ENCODE results near the gene EFEMP1. TPM values are rescaled to one million over a fixed set of nuclear protein-coding genes. Genes with fewer than 3 reads are reported as not detected.

EFEMP1 gene
- polyA plus RNA-seq, 1 of the 3 experiments (the other 2 are of a cell fraction): 1,015 TPM

- no peak overlapping the region for H3K4me2 ChIP-seq
- 0 out of 4 replicates have a peak, but pooled peaks cover 0 to 4% of the 10 kb centered on the region in 2 experiments for H3K4me1 ChIP-seq (ENCODE audit: control insufficient read depth in 1 of 2, insufficient read depth in 2 of 2, low read depth in 1 of 2, low read length in 1 of 2)
- H3K9ac ChIP-seq: no peak overlapping the region
- no peaks in the 10 kb centered on the region for H3K9me3 ChIP-seq
- no peak for DNase-seq
- H3K36me3 ChIP-seq (replicated peaks in 1 of 2; ENCODE audit: control insufficient read depth in 1 of 2, insufficient read depth in 2 of 2, low read length in 1 of 2): no peaks in the 10 kb centered on the region
- no peak overlapping the region for H3K4me3 ChIP-seq (ENCODE audit: low read depth in 2 of 2, low read length in 1 of 2)
- H3K9me2 ChIP-seq: no peaks in the 10 kb centered on the region
- 42% methylated on average over 1 of the region's 1 CpG for WGBS (ENCODE audit: low lambda C conversion rate)
- ChIA-PET CTCF (no interaction called here), POLR2A (no interaction called here)
- 0 out of 2 replicates have a peak, but pooled peaks have one; percentile 13 for TF ChIP-seq NFIC (IDR thresholded peaks at IDR 0.05; ENCODE audit: borderline replicate concordance)
- TF ChIP-seq JUND (IDR thresholded peaks at IDR 0.05): peak; percentile 29; the same call in 1 of the 2 replicates
- TF ChIP-seq NRF1 (IDR thresholded peaks at IDR 0.05; ENCODE audit: low read depth, low read length): no peak
- no peak for TF ChIP-seq YY1 (IDR thresholded peaks at IDR 0.05; ENCODE audit: low read depth)
- no peak overlapping the region for H2AFZ ChIP-seq (ENCODE audit: low read depth)
- no peaks in the 10 kb centered on the region for H3K27me3 ChIP-seq (ENCODE audit: insufficient read depth)
- no peaks in the 10 kb centered on the region for H3K79me2 ChIP-seq (ENCODE audit: insufficient read depth)
- H3F3A ChIP-seq (replicated peaks; ENCODE audit: insufficient read depth): peaks cover 11% of the 10 kb centered on the region
- 0 out of 4 replicates have a peak overlapping the region, but pooled peaks of 1 of the 2 experiments have one; percentile 31 for H3K27ac ChIP-seq (ENCODE audit: low read depth in 2 of 2, low read length in 1 of 2)
- H4K20me1 ChIP-seq (ENCODE audit: insufficient read depth): no peaks in the 10 kb centered on the region
Measured at GRCh38 chr2:55842046-55842445, 81.5 kb downstream of the EFEMP1 start.

GRCh38 chr2:55840460-55840859 is 83.1 kb downstream of the EFEMP1 start:
- H2AFZ ChIP-seq (ENCODE audit: low read depth): no peak overlapping the region
- H3K4me3 ChIP-seq (ENCODE audit: low read depth in 2 of 2, low read length in 1 of 2): no peak overlapping the region
- 0 out of 4 replicates have a peak, but pooled peaks cover 0 to 4% of the 10 kb centered on the region in 2 experiments for H3K4me1 ChIP-seq (ENCODE audit: control insufficient read depth in 1 of 2, insufficient read depth in 2 of 2, low read depth in 1 of 2, low read length in 1 of 2)
- DNase-seq: no peak
- H3K9me3 ChIP-seq: no peaks in the 10 kb centered on the region
- WGBS (ENCODE audit: low lambda C conversion rate): 79% methylated on average over 1 of the region's 1 CpG
- POLR2A ChIA-PET: no interaction called here
- no peaks in the 10 kb centered on the region for H3K79me2 ChIP-seq (ENCODE audit: insufficient read depth)
- TF ChIP-seq RCOR1 (IDR thresholded peaks at IDR 0.05; ENCODE audit: low read length) (no peak), JUND (IDR thresholded peaks at IDR 0.05) (no peak)
- no peaks in the 10 kb centered on the region for H4K20me1 ChIP-seq (ENCODE audit: insufficient read depth)
- H3K27ac ChIP-seq (ENCODE audit: low read depth in 2 of 2, low read length in 1 of 2): no peak overlapping the region
- peaks cover 11% of the 10 kb centered on the region for H3F3A ChIP-seq (replicated peaks; ENCODE audit: insufficient read depth)
- no peaks in the 10 kb centered on the region for H3K36me3 ChIP-seq (replicated peaks in 1 of 2; ENCODE audit: control insufficient read depth in 1 of 2, insufficient read depth in 2 of 2, low read length in 1 of 2)
- CTCF ChIA-PET: no interaction called here
- H3K9ac ChIP-seq: no peak overlapping the region
- no peaks in the 10 kb centered on the region for H3K9me2 ChIP-seq
- no peak overlapping the region for H3K4me2 ChIP-seq
- H3K27me3 ChIP-seq (ENCODE audit: insufficient read depth): no peaks in the 10 kb centered on the region

DNA sequence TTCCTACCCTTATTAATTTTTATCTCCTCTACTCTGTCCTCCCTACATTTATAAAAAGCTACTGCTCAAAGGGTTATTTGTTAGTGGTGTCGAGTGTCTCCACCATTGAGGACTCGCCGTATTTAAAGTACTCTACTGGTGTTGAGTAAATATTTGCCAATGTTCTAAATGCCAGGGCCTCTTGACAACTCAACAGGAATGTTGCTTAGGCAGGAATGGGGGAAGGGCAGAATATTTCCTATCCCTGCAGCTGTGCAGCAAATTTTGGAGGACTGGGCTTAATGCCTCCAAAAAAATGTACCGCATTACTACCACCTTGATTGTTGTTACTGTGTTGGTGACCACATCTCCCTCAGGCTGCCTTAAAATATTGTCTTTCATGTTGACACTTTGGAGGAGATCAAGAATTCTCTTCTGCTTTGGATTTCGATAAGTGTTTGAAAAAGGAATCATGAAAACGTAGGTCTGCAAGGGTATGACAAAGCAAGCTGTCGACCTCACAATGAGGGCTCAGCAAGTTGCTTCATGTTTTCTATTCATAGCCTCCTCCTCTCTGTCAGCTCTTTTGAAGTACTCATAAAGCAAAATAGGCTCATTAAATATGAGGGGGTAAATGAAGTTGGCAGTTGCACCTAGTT is 84.3 kb downstream of the EFEMP1 start:
- 44% methylated on average over 7 of the region's 7 CpGs for WGBS (ENCODE audit: low lambda C conversion rate)
- Histone ChIP-seq H3F3A (replicated peaks; ENCODE audit: insufficient read depth) (peaks cover 11% of the 10 kb centered on the region), H3K4me3 (ENCODE audit: low read depth in 2 of 2, low read length in 1 of 2) (no peak overlapping the region), H3K36me3 (replicated peaks in 1 of 2; ENCODE audit: control insufficient read depth in 1 of 2, insufficient read depth in 2 of 2, low read length in 1 of 2) (no peaks in the 10 kb centered on the region), H3K4me2 (no peak overlapping the region), H2AFZ (ENCODE audit: low read depth) (no peak overlapping the region), H3K27me3 (ENCODE audit: insufficient read depth) (no peaks in the 10 kb centered on the region), H3K4me1 (ENCODE audit: control insufficient read depth in 1 of 2, insufficient read depth in 2 of 2, low read depth in 1 of 2, low read length in 1 of 2) (0 out of 4 replicates have a peak, but pooled peaks cover 0 to 4% of the 10 kb centered on the region in 2 experiments), H3K27ac (ENCODE audit: low read depth in 2 of 2, low read length in 1 of 2) (no peak overlapping the region), H4K20me1 (ENCODE audit: insufficient read depth) (no peaks in the 10 kb centered on the region), H3K79me2 (ENCODE audit: insufficient read depth) (no peaks in the 10 kb centered on the region), H3K9ac (no peak overlapping the region), H3K9me3 (no peaks in the 10 kb centered on the region), H3K9me2 (no peaks in the 10 kb centered on the region)
- no peak for DNase-seq
- POLR2A ChIA-PET: no interaction called here
- CTCF ChIA-PET: no interaction called here
- TF ChIP-seq GABPA (IDR thresholded peaks at IDR 0.05; ENCODE audit: low read depth): no peak
- TF ChIP-seq FOXM1 (IDR thresholded peaks at IDR 0.05; ENCODE audit: low read depth): no peak
- TF ChIP-seq RXRA (IDR thresholded peaks at IDR 0.05; ENCODE audit: borderline replicate concordance, low read depth): no peak
- no peak for TF ChIP-seq MXI1 (IDR thresholded peaks at IDR 0.05; ENCODE audit: low read depth, low read length)
- no peak for TF ChIP-seq MAX (IDR thresholded peaks at IDR 0.05; ENCODE audit: low read depth)
- TF ChIP-seq, protein P1, sequence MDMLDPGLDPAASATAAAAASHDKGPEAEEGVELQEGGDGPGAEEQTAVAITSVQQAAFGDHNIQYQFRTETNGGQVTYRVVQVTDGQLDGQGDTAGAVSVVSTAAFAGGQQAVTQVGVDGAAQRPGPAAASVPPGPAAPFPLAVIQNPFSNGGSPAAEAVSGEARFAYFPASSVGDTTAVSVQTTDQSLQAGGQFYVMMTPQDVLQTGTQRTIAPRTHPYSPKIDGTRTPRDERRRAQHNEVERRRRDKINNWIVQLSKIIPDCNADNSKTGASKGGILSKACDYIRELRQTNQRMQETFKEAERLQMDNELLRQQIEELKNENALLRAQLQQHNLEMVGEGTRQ (IDR thresholded peaks at IDR 0.05; ENCODE audit: borderline replicate concordance, low read depth, low read length): no peak
- no peak for TF ChIP-seq NRF1 (IDR thresholded peaks at IDR 0.05; ENCODE audit: low read depth, low read length)
- no peak for TF ChIP-seq ELF1 (IDR thresholded peaks at IDR 0.05)
- TF ChIP-seq CHD2 (IDR thresholded peaks at IDR 0.05; ENCODE audit: low read length, partially characterized antibody): no peak
- no peak for TF ChIP-seq EZH2phosphoT487 (IDR thresholded peaks at IDR 0.05; ENCODE audit: borderline replicate concordance, low read depth)
- no peak for TF ChIP-seq TAF1 (IDR thresholded peaks at IDR 0.05; ENCODE audit: borderline replicate concordance, low read depth, low read length)
- no peak for TF ChIP-seq TCF12 (IDR thresholded peaks at IDR 0.05)
- no peak for TF ChIP-seq MEF2A (IDR thresholded peaks at IDR 0.05; ENCODE audit: borderline replicate concordance, low read depth)
- TF ChIP-seq NFIC (IDR thresholded peaks at IDR 0.05; ENCODE audit: borderline replicate concordance): no peak
- TF ChIP-seq, protein P2, sequence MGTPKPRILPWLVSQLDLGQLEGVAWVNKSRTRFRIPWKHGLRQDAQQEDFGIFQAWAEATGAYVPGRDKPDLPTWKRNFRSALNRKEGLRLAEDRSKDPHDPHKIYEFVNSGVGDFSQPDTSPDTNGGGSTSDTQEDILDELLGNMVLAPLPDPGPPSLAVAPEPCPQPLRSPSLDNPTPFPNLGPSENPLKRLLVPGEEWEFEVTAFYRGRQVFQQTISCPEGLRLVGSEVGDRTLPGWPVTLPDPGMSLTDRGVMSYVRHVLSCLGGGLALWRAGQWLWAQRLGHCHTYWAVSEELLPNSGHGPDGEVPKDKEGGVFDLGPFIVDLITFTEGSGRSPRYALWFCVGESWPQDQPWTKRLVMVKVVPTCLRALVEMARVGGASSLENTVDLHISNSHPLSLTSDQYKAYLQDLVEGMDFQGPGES (IDR thresholded peaks at IDR 0.05; ENCODE audit: low read depth, low read length): no peak

Measured in SK-N-SH (cell line).